Measurements from ENCODE around the gene PVR. TPM values are rescaled to one million over a fixed set of nuclear protein-coding genes. Genes with fewer than 3 reads are reported as not detected.

Gene PVR
- total and polyA plus RNA-seq, 10 of the 15 experiments (the other 5 are each of a cell fraction or from before 2014, with no cell fraction given): 0.07 to 4.0 (median 1.9) TPM

DNA sequence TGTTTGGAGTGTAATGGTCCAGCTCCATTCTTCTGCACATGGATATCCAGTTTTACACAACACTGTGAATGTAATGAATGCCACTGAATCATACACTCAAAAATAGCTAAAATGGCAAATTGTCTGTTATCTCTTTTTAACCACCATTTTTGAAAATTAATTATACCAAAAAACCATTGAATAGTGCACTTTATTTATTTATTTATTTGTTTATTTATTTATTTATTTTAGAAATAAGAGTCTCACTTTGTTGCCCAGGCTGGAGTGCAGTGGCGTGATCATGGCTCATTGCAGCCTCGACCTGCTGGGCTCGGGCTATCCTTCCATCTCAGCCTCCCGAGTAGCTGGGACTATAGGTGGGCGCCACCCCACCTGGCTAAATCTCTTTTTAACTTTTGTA is 20.3 kb downstream of the PVR start:
- ChIA-PET SMC1A (ENCODE audit: uncharacterized antibody, unreplicated experiment) (interaction anchor here (0.6 kb wide), 1 partner anchor 1687 kb away, joined by 3 read pairs; no protein-coding TSS in a partner anchor), POLR2A (interaction anchor here (1.0 kb wide), 1 partner anchor 13 kb away, joined by 3 read pairs; no protein-coding TSS in a partner anchor), CTCF (interaction anchor here (0.7 to 2.6 kb wide), 8 partner anchors 9 to 144 kb away, joined by 3 to 15 read pairs (median 3); no protein-coding TSS in a partner anchor), RAD21 (ENCODE audit: unreplicated experiment) (interaction anchor here (1.5 to 2.6 kb wide), 2 partner anchors 10 to 107 kb away, joined by 7 to 9 read pairs; no protein-coding TSS in a partner anchor)
- H3K27ac ChIP-seq (ENCODE audit: control insufficient read depth, insufficient read depth): no peak overlapping the region
- ATAC-seq (no peak), FAIRE-seq (no peak), DNase-seq (ENCODE audit: low read depth, low spot score) (no peak)
- no peak overlapping the region for H3K9ac ChIP-seq (ENCODE audit: control insufficient read depth, insufficient read depth, low read length)
- 39% methylated on average over 5 of the region's 5 CpGs for WGBS (ENCODE audit: insufficient coverage, insufficient replicate concordance, low lambda C conversion rate, missing lambda C conversion rate)
- H2AFZ ChIP-seq (ENCODE audit: control insufficient read depth, low read depth, low read length): no peak overlapping the region
- intact Hi-C loops (cut with micrococcal nuclease; ENCODE audit: unreplicated experiment): no loop called here
- in situ Hi-C loops (cut with MboI): no loop called here
- H3K4me3 ChIP-seq: no peak overlapping the region
- H3K36me3 ChIP-seq (ENCODE audit: control insufficient read depth in 2 of 2, insufficient read depth in 2 of 2, low read length in 1 of 2): no peaks in the 10 kb centered on the region
- no TSS peak for BruUV-seq (replicated peaks)
- no peaks in the 10 kb centered on the region for H4K20me1 ChIP-seq (ENCODE audit: control insufficient read depth, insufficient read depth)
- H3K4me1 ChIP-seq (ENCODE audit: control insufficient read depth, insufficient read depth, low read length): no peaks in the 10 kb centered on the region
- no peaks in the 10 kb centered on the region for H3K27me3 ChIP-seq (replicated peaks in 1 of 2; ENCODE audit: control insufficient read depth in 2 of 2, insufficient read depth in 2 of 2, low read length in 1 of 2)
- no peak overlapping the region for H3K4me2 ChIP-seq (ENCODE audit: control insufficient read depth, insufficient read depth)
- H3K79me2 ChIP-seq (ENCODE audit: control insufficient read depth, insufficient read depth, low read length): no peaks in the 10 kb centered on the region
- TF ChIP-seq EGR1 (IDR thresholded peaks at IDR 0.05; ENCODE audit: borderline replicate concordance in 1 of 2, low read depth in 2 of 2, low read length in 2 of 2) (no peak), NR2F1 (conservative IDR thresholded peaks at IDR 0.05) (no peak), CUX1 (IDR thresholded peaks at IDR 0.05; ENCODE audit: insufficient replicate concordance, low read depth, low read length) (no peak), ZBED1 (IDR thresholded peaks at IDR 0.05; ENCODE audit: borderline replicate concordance) (no peak), RBBP5 (conservative IDR thresholded peaks at IDR 0.05) (no peak)
- H3K9me3 ChIP-seq (replicated peaks; ENCODE audit: control insufficient read depth, insufficient read depth, low read length): no peaks in the 10 kb centered on the region
